Muscle of back (tissue), 13 donors: ENCODE results near the gene ULK3. TPM values are rescaled to one million over a fixed set of nuclear protein-coding genes. Genes with fewer than 3 reads are reported as not detected.
"Not testable (repeated sequence)": the region's sequence is repeated elsewhere in the genome, so short reads cannot be mapped to it uniquely, and the experiment has no call there.

Experiments
- DNase-seq, 3 donors: peaks; one replicate each; pipeline versions ENCODE4 v3.0.0 to v3.0.0-alpha.2; 2013
- long read RNA-seq, 9 donors: transcript quantifications; one replicate each; lab custom pipeline, GENCODE V29; 2026
- polyA plus RNA-seq, 10 donors: library from polyadenylated mRNA; unstranded; fragments of 120-200 nt; gene quantifications; one replicate each; pipeline ENCODE4 v1.2.1, GENCODE V29; 2013; ENCODE audit not compliant: insufficient read length in 10 of 10

ULK3 gene
- 10 to 100 TPM; 24.3 to 44.8 (median 30.4) TPM for polyA plus RNA-seq
- long read RNA-seq, donor 1, partial matches to known transcripts: 0 of 1 reads
- long read RNA-seq, donor 1, other reads (novel, unspliced or antisense): 0 of 1 reads
- long read RNA-seq, donor 2, partial matches to known transcripts: 0 of 1 reads
- long read RNA-seq, donor 2, other reads (novel, unspliced or antisense): 0 of 1 reads
- long read RNA-seq, donor 3: 0 reads
- long read RNA-seq, donor 4, partial matches to known transcripts: 6 of 7 reads
- long read RNA-seq, donor 4, other reads (novel, unspliced or antisense): 0 of 7 reads
- long read RNA-seq, donor 5, partial matches to known transcripts: 0 of 2 reads
- long read RNA-seq, donor 5, other reads (novel, unspliced or antisense): 0 of 2 reads
- long read RNA-seq, donor 6, partial matches to known transcripts: 0 of 4 reads
- long read RNA-seq, donor 6, other reads (novel, unspliced or antisense): 0 of 4 reads
- long read RNA-seq, donor 7, partial matches to known transcripts: 0 of 3 reads
- long read RNA-seq, donor 7, other reads (novel, unspliced or antisense): 0 of 3 reads
- long read RNA-seq, donor 8: 0 reads
- long read RNA-seq, donor 9, partial matches to known transcripts: 0 of 2 reads
- long read RNA-seq, donor 9, other reads (novel, unspliced or antisense): 0 of 2 reads

GRCh38 chr15:74842581-74843444 is at the start of gene ULK3:
TSS of gene ULK3 (minus strand) at chr15:74843156. CDS start at chr15:74843105, 51 bp downstream.
- DNase-seq: peak; percentile 82 to 96 (median 90)

GRCh38 chr15:74892313-74892712 is 49.4 kb upstream of the ULK3 start:
- DNase-seq: no peak

GRCh38 chr15:74891469-74891868 is 48.5 kb upstream of the ULK3 start:
- no peak for DNase-seq

- DNase-seq: no peak
These were observed 47.7 kb upstream of the ULK3 start for GRCh38 chr15:74890665-74890960.

- peak; percentile 81 to 96 (median 87) for DNase-seq
These were observed 47.1 kb upstream of the ULK3 start, which contains the start of gene MPI for GRCh38 chr15:74889883-74890664. TSS of gene MPI (plus strand) at chr15:74890042. CDS start at chr15:74890074, 32 bp downstream.

- peak in 1 of 3 donors; percentile 61 for DNase-seq
These were observed 46.5 kb upstream of the ULK3 start for GRCh38 chr15:74889390-74889882.

- no peak for DNase-seq
These were observed 45.8 kb upstream of the ULK3 start for GRCh38 chr15:74888716-74889115.

- DNase-seq: not testable (repeated sequence)
These were observed 44.7 kb upstream of the ULK3 start for GRCh38 chr15:74887537-74888193.

GRCh38 chr15:74885461-74885860 is 42.5 kb upstream of the ULK3 start:
- no peak for DNase-seq

- DNase-seq: no peak
These were observed 41.7 kb upstream of the ULK3 start for GRCh38 chr15:74884428-74885223.

- DNase-seq: no peak
These were observed 39.6 kb upstream of the ULK3 start for GRCh38 chr15:74882528-74882927.

- no peak for DNase-seq
These were observed 35.3 kb upstream of the ULK3 start for GRCh38 chr15:74878273-74878672.

GRCh38 chr15:74873756-74874424 is 30.9 kb upstream of the ULK3 start:
- DNase-seq: no peak

- DNase-seq: peak; percentile 96 to 99 (median 96)
These were observed 30.2 kb upstream of the ULK3 start, which contains the start of gene SCAMP2 for GRCh38 chr15:74873036-74873755. TSS of gene SCAMP2 (minus strand) at chr15:74873365. CDS start at chr15:74873255, 110 bp downstream.

- no peak for DNase-seq
These were observed 29.7 kb upstream of the ULK3 start for GRCh38 chr15:74872702-74873035.

- DNase-seq: no peak
These were observed 27.7 kb upstream of the ULK3 start for GRCh38 chr15:74870436-74871215.

- DNase-seq: peak in 2 of 3 donors; percentile 40 to 63
These were observed 26.9 kb upstream of the ULK3 start for GRCh38 chr15:74869726-74870407.
